H54 (cell line): Measurements from ENCODE around the gene MGAT4C.
"Not testable (repeated sequence)": the region's sequence is repeated elsewhere in the genome, so short reads cannot be mapped to it uniquely, and the experiment has no call there.

Experiments used
- DNase-seq: peaks from one replicate; pipeline ENCODE4 v3.0.0; 2011; ENCODE audit warnings: low spot score, mixed read lengths; ENCODE audit not compliant: insufficient read length
- FAIRE-seq: peaks from 3 replicates; lab custom pipeline; 2011; peaks lifted over from hg19 to GRCh38; lab: Jason Lieb, UNC
- POLR2A ChIP-seq: IDR thresholded peaks from 2 replicates; pipeline ENCODE4 v1.6.1; 2011; ENCODE audit warnings: low read depth, mild to moderate bottlenecking, low read length

Gene MGAT4C

GRCh38 chr12:86256163-86256562 is at the start of gene MGAT4C:
Gene MGAT4C, minus strand, starts transcription at chr12:86256391.
- TF ChIP-seq POLR2A: no peak
- DNase-seq (no peak), FAIRE-seq (peak; percentile 20)

- not testable (repeated sequence) for FAIRE-seq, DNase-seq
These were observed 40.2 kb upstream of the MGAT4C start for GRCh38 chr12:86296396-86296795.

- FAIRE-seq: no peak
- no peak for TF ChIP-seq POLR2A
- no peak for DNase-seq
These were observed 37.6 kb upstream of the MGAT4C start for GRCh38 chr12:86293682-86294240.

GRCh38 chr12:86292480-86292879 is 36.3 kb upstream of the MGAT4C start:
- no peak for DNase-seq
- TF ChIP-seq POLR2A: no peak
- FAIRE-seq: no peak

- DNase-seq (no peak), FAIRE-seq (no peak)
- TF ChIP-seq POLR2A: no peak
These were observed 34.4 kb upstream of the MGAT4C start for GRCh38 chr12:86290615-86291014.

GRCh38 chr12:86286119-86286518 is 29.9 kb upstream of the MGAT4C start:
- FAIRE-seq (no peak), DNase-seq (no peak)
- TF ChIP-seq POLR2A: no peak

- DNase-seq (no peak), FAIRE-seq (no peak)
- no peak for TF ChIP-seq POLR2A
These were observed 27.4 kb upstream of the MGAT4C start for GRCh38 chr12:86283620-86284019.

GRCh38 chr12:86275356-86275755 is 19.2 kb upstream of the MGAT4C start:
- FAIRE-seq: no peak
- no peak for TF ChIP-seq POLR2A

GRCh38 chr12:86265329-86265695 is 9.1 kb upstream of the MGAT4C start:
- FAIRE-seq (no peak), DNase-seq (no peak)
- TF ChIP-seq POLR2A: no peak

More at GRCh38 chr12:86275356-86275755, 19.2 kb upstream of the MGAT4C start:
- DNase-seq: no peak

- no peak for TF ChIP-seq POLR2A
- DNase-seq (no peak), FAIRE-seq (no peak)
These were observed 8.5 kb upstream of the MGAT4C start for GRCh38 chr12:86264451-86265328.

- FAIRE-seq: no peak
- TF ChIP-seq POLR2A: no peak
- DNase-seq: no peak
These were observed 5.4 kb upstream of the MGAT4C start for GRCh38 chr12:86261578-86261977.

GRCh38 chr12:86261142-86261541 is 5.0 kb upstream of the MGAT4C start:
- no peak for DNase-seq
- FAIRE-seq: peak; percentile 30
- TF ChIP-seq POLR2A: no peak

GRCh38 chr12:86260183-86260582 is 4.0 kb upstream of the MGAT4C start:
- no peak for DNase-seq
- TF ChIP-seq POLR2A: no peak
- FAIRE-seq: no peak

- FAIRE-seq (no peak), DNase-seq (no peak)
- TF ChIP-seq POLR2A: no peak
These were observed 943 bp upstream of the MGAT4C start for GRCh38 chr12:86257134-86257533.

- no peak for DNase-seq
- no peak for TF ChIP-seq POLR2A
- no peak for FAIRE-seq
These were observed 1.6 kb downstream of the MGAT4C start for GRCh38 chr12:86254399-86255107.
